Bronchus fibroblast of lung (primary cell): ENCODE data around the gene GTF2B. TPM values are rescaled to one million over a fixed set of nuclear protein-coding genes. Genes with fewer than 3 reads are reported as not detected.

Source experiments
- total RNA-seq: library from RNA; depleted of rRNA; stranded (reverse); fragments of >200 nt; gene quantifications from 2 replicates; pipeline ENCODE4 v1.2.3, GENCODE V29; 2015

Gene GTF2B, protein sequence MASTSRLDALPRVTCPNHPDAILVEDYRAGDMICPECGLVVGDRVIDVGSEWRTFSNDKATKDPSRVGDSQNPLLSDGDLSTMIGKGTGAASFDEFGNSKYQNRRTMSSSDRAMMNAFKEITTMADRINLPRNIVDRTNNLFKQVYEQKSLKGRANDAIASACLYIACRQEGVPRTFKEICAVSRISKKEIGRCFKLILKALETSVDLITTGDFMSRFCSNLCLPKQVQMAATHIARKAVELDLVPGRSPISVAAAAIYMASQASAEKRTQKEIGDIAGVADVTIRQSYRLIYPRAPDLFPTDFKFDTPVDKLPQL
- total RNA-seq = 34.0 and 36.1 TPM in 2 replicates

DNA sequence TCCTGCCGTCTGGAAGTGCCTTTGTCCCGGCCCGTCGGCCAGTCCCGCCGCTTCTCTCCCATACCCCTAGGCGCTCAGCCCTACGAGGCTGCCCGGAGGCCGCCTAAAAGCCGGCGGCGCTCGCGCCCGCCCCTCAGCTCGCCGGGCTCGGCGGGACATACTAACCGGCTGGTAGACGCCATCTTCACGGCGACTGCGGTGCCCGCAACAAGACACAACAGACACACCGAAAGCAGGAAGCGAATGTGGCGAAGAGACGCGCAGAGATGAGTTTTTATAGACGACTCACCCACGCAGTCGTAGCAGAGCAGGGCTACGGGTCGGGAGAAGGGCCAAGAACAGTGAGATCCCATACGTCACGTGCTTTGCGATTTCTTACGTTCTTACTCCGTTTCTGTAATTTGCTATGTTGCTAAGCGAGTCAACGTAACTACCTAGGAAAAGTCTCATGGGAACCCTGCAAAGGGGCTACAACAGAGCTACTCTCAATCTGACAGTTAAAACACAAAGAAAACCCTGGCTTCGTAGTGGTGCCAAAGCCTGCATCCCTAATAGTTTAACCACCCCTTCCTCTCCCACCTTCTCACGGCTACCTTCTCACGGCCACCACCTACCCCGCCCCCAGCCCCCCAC lies at the start of gene GTF2B:
Gene GTF2B, minus strand, starts transcription at position 250 of the 633 bp plus-strand sequence. Its CDS starts 68 bp downstream, at position 182.

Other genes with a start within 250 kb of the GTF2B start
- gene PKN2, start 207.3 kb downstream of the GTF2B start, total RNA-seq = 12.5 and 14.8 TPM in 2 replicates
- 26.8 and 34.8 TPM in 2 replicates for gene KYAT3, start 101.1 kb upstream of the GTF2B start, total RNA-seq
- 7.6 and 8.2 TPM in 2 replicates for gene RBMXL1, start 101.1 kb upstream of the GTF2B start, total RNA-seq
- 4.6 and 6.6 TPM in 2 replicates for gene GBP3, start 131.3 kb upstream of the GTF2B start, total RNA-seq
- gene GBP1, start 173.6 kb upstream of the GTF2B start, total RNA-seq = 13.6 and 14.4 TPM in 2 replicates
- 1.9 and 2.5 TPM in 2 replicates for gene GBP2, start 234.5 kb upstream of the GTF2B start, total RNA-seq